K562 (cell line): ENCODE measurements around the gene SKP2. TPM values are rescaled to one million over a fixed set of nuclear protein-coding genes. Genes with fewer than 3 reads are reported as not detected.
A peak's percentile ranks its signal among the peaks of the same experiment; 100 is the strongest.

Experiments used
- ARNT ChIP-seq, 2 experiments: fragments of 450-650 bp; IDR thresholded peaks; 2 replicates each; pipeline ENCODE4 v1.6.1; 2016; ENCODE audit warnings: mild to moderate bottlenecking in 1 of 2
- CHD1 ChIP-seq: fragments of 200-600 bp; sonication (generic); IDR thresholded peaks from one replicate; pipeline ENCODE4 v1.6.1; 2012; ENCODE audit warnings: mild to moderate bottlenecking, moderate library complexity, low read length, inconsistent platforms
- CUX1 ChIP-seq: fragments of 200-800 bp; sonication (Bioruptor generic); IDR thresholded peaks from 2 replicates; pipeline ENCODE4 v1.6.1; 2016; ENCODE audit warnings: missing genetic modification characterization, missing compliant biosample characterization
- EZH2 ChIP-seq: IDR thresholded peaks from 2 replicates; pipeline ENCODE4 v1.6.1; 2012; ENCODE audit warnings: low read depth, mild to moderate bottlenecking, inconsistent platforms, low read length, borderline replicate concordance
- FOXA1 ChIP-seq: fragments of 450-650 bp; IDR thresholded peaks from 2 replicates; pipeline ENCODE4 v1.6.1; 2016; ENCODE audit warnings: mild to moderate bottlenecking, borderline replicate concordance
- FOXM1 ChIP-seq, 2 experiments: fragments of 450-650 bp in 1 of 2; sonication (generic) in 1 of 2; formaldehyde crosslinking in 1 of 2; IDR thresholded peaks; 2 replicates each; pipeline versions ENCODE4 v1.6.1 to v1.9.0; 2017 to 2022; ENCODE audit warnings: low read depth in 2 of 2, mild to moderate bottlenecking in 2 of 2, missing genetic modification reagents in 1 of 2, moderate library complexity in 1 of 2
- GABPB1 ChIP-seq: sonication (generic); formaldehyde crosslinking; IDR thresholded peaks from 2 replicates; pipeline ENCODE4 v1.8.0; 2022; ENCODE audit warnings: mild to moderate bottlenecking, missing genetic modification reagents
- MAFK ChIP-seq: IDR thresholded peaks from 2 replicates; pipeline ENCODE4 v1.6.1; 2011; ENCODE audit warnings: low read length, improper control_type of control experiment
- MTA2 ChIP-seq: fragments of 450-650 bp; IDR thresholded peaks from 2 replicates; pipeline ENCODE4 v1.6.1; 2016; ENCODE audit warnings: low read depth
- PHF21A ChIP-seq: fragments of 450-650 bp; IDR thresholded peaks from 2 replicates; pipeline ENCODE4 v1.6.1; 2017; ENCODE audit warnings: low read depth, borderline replicate concordance
- PRPF4 ChIP-seq: fragments of 200-400 bp; formaldehyde crosslinking; IDR thresholded peaks from one replicate; pipeline ENCODE4 v1.6.1; 2017; ENCODE audit warnings: low read length, low read depth, mild to moderate bottlenecking; ENCODE audit not compliant: insufficient read depth, poor library complexity, severe bottlenecking
- RBM17 ChIP-seq: fragments of 200-400 bp; formaldehyde crosslinking; IDR thresholded peaks from 2 replicates; pipeline ENCODE4 v1.6.1; 2017; ENCODE audit warnings: low read depth, mild to moderate bottlenecking, low read length, borderline replicate concordance
- RBM34 ChIP-seq: fragments of 200-400 bp; formaldehyde crosslinking; IDR thresholded peaks from 2 replicates; pipeline ENCODE4 v1.6.1; 2018; ENCODE audit warnings: low read length, borderline replicate concordance; ENCODE audit not compliant: insufficient read depth
- SIN3B ChIP-seq: fragments of 450-650 bp; IDR thresholded peaks from 2 replicates; pipeline ENCODE4 v1.6.1; 2017; ENCODE audit warnings: low read depth, mild to moderate bottlenecking, moderate library complexity
- TAL1 ChIP-seq: fragments of 450-650 bp; IDR thresholded peaks from 2 replicates; pipeline ENCODE4 v1.6.1; 2016; ENCODE audit warnings: mild to moderate bottlenecking
- TBL1XR1 ChIP-seq, 2 experiments: IDR thresholded peaks; 2 replicates each; pipeline ENCODE4 v1.6.1; 2012; ENCODE audit warnings: improper control_type of control experiment in 2 of 2, low read length in 2 of 2, mild to moderate bottlenecking in 1 of 2
- TCF3 ChIP-seq: sonication (generic); formaldehyde crosslinking; IDR thresholded peaks from 2 replicates; pipeline ENCODE4 v1.4.0; 2020; ENCODE audit warnings: mild to moderate bottlenecking, missing genetic modification reagents
- TEAD4 ChIP-seq, 2 experiments: sonication (generic) in 1 of 2; formaldehyde crosslinking in 1 of 2; IDR thresholded peaks; 2 replicates each; pipeline versions ENCODE4 v1.6.1 to v1.8.0; 2012 to 2022; ENCODE audit warnings: borderline replicate concordance in 1 of 2, inconsistent platforms in 1 of 2, low read length in 1 of 2, mild to moderate bottlenecking in 1 of 2, missing genetic modification reagents in 1 of 2
- TRIM24 ChIP-seq, 2 experiments: fragments of 450-650 bp; IDR thresholded peaks; 2 replicates each; pipeline ENCODE4 v1.6.1; 2016
- WHSC1 ChIP-seq: IDR thresholded peaks from one replicate; pipeline ENCODE4 v1.6.1; 2012; ENCODE audit warnings: low read length, control low read depth, inconsistent platforms
- ZBTB33 ChIP-seq: sonication (generic); formaldehyde crosslinking; IDR thresholded peaks from 2 replicates; pipeline ENCODE4 v1.8.1; 2023; ENCODE audit warnings: mild to moderate bottlenecking, missing genetic modification reagents
- ZFX ChIP-seq: sonication (generic); formaldehyde crosslinking; IDR thresholded peaks from 2 replicates; pipeline ENCODE4 v1.8.0; 2022; ENCODE audit warnings: mild to moderate bottlenecking, missing genetic modification reagents, moderate library complexity
- ZNF253 ChIP-seq: fragments of 250-450 bp; sonication (Bioruptor Pico); conservative IDR thresholded peaks from 2 replicates; pipeline ENCODE4 v1.6.1; 2021; ENCODE audit warnings: mild to moderate bottlenecking
- ZNF431 ChIP-seq: sonication (generic); formaldehyde crosslinking; IDR thresholded peaks from 2 replicates; pipeline ENCODE4 v1.8.0; 2022; ENCODE audit warnings: mild to moderate bottlenecking, missing genetic modification reagents
- ZNF583 ChIP-seq: fragments of 250-450 bp; sonication (Bioruptor Pico); IDR thresholded peaks from 2 replicates; pipeline ENCODE4 v1.4.0; 2020
- polyA plus RNA-seq, 8 experiments: library from polyadenylated mRNA; depleted of rRNA in 4 of 8; stranded (reverse) in 5 of 8; unstranded in 3 of 8; fragments of >200 nt; fragmentation: Nextera tagmentation in 2 of 8; fragmentation: Illumina TruSeq in 1 of 8; extraction: Ambion mirVana in 2 of 8; extraction: Trizol in 1 of 8; gene quantifications; 2 replicates each; pipeline versions ENCODE4 v1.2.1 to v1.2.3, GENCODE V29; 2011 to 2014; ENCODE audit warnings: inconsistent platforms in 1 of 8, missing spikeins in 1 of 8
- total RNA-seq, 7 experiments: library from RNA; depleted of rRNA in 6 of 7; stranded (reverse); fragments of >200 nt in 6 of 7; fragmentation: Illumina TruSeq in 2 of 7; extraction: Trizol in 2 of 7; gene quantifications; 2 replicates each; pipeline versions ENCODE4 v1.2.1 to v1.2.3, GENCODE V29; 2011 to 2021; ENCODE audit warnings: low replicate concordance in 1 of 7

Gene SKP2
- total and polyA plus RNA-seq, 9 of the 15 experiments (the other 6 are each of a cell fraction or from before 2014, with no cell fraction given) = 30.0 to 97.5 (median 80.8) TPM

DNA sequence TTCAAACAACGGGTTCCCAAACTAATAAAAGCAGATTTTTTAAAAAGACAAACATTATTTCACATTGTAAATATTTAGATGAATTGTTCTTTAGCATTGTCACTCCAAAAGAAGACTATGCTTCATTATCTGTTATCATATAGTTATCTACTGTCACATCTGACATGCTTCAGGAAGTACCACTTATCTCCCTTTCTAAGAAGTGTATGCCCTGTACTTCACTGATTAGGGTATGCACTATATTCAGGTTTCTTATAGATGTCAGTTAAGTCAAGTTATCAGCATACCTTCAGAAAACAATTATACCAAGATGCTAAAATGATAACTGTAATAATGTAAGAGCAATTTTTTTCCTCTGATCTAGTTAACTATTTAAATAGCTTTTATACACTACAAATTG lies 40.7 kb upstream of the SKP2 start (continued):
- TF ChIP-seq RBM34 = no peak
- TF ChIP-seq PRPF4 = no peak
- TF ChIP-seq TCF3 (CRISPR knock-in tag) = no peak
- TF ChIP-seq FOXA1 = no peak
- TF ChIP-seq ZNF253 (CRISPR knock-in tag) = no peak
- TF ChIP-seq ZNF583 (CRISPR knock-in tag) = no peak
- TF ChIP-seq SIN3B = no peak
- no peak for TF ChIP-seq MTA2
- TF ChIP-seq MAFK = no peak
- no peak for TF ChIP-seq ZFX (CRISPR knock-in tag)
- no peak for TF ChIP-seq ZBTB33 (CRISPR knock-in tag)
- peak; percentile 94 for TF ChIP-seq TEAD4 (IDR thresholded peaks at IDR 0.05; ENCODE audit: low read length)
- TF ChIP-seq TEAD4 (CRISPR knock-in tag; IDR thresholded peaks at IDR 0.05; ENCODE audit: borderline replicate concordance) = no peak
- no peak for TF ChIP-seq WHSC1
- no peak for TF ChIP-seq CHD1
- TF ChIP-seq ARNT (IDR thresholded peaks at IDR 0.05) = no peak
- TF ChIP-seq TRIM24 (IDR thresholded peaks at IDR 0.05) = peak; percentile 39 to 72; a peak in 3 of 4 replicates
- no peak for TF ChIP-seq CUX1 (CRISPR knock-in tag)
- peak; percentile 76 for TF ChIP-seq TAL1
- no peak for TF ChIP-seq PHF21A
- TF ChIP-seq FOXM1 (IDR thresholded peaks at IDR 0.05; ENCODE audit: low read depth) = peak; percentile 62; the same call in 1 of the 2 replicates
- no peak for TF ChIP-seq FOXM1 (CRISPR knock-in tag; IDR thresholded peaks at IDR 0.05; ENCODE audit: low read depth)
- TF ChIP-seq TBL1XR1 (IDR thresholded peaks at IDR 0.05; ENCODE audit: low read length in 2 of 2) = 0 out of 4 replicates have a peak, but pooled peaks of 1 of the 2 experiments have one; percentile 30
- no peak for TF ChIP-seq RBM17
- TF ChIP-seq GABPB1 (CRISPR knock-in tag) = no peak
- TF ChIP-seq EZH2 = no peak
- no peak for TF ChIP-seq ZNF431 (CRISPR knock-in tag)
